Urothelium cell line (cell line): ENCODE results near the gene MYRIP.

ENCODE experiments used
- DNase-seq: peaks from one replicate; pipeline ENCODE4 v3.0.0; 2011; ENCODE audit warnings: low spot score, mixed read lengths
- FAIRE-seq: peaks from 2 replicates; lab custom pipeline; 2011; peaks lifted over from hg19 to GRCh38; lab: Jason Lieb, UNC

The MYRIP gene

GRCh38 chr3:40172560-40172959 is 363.2 kb downstream of the MYRIP start:
- FAIRE-seq = no peak
- DNase-seq = no peak

GRCh38 chr3:40173227-40173721 is 363.9 kb downstream of the MYRIP start:
- DNase-seq = no peak

GRCh38 chr3:40178012-40178594 is 368.7 kb downstream of the MYRIP start:
- no peak for DNase-seq
- FAIRE-seq = no peak

More at GRCh38 chr3:40173227-40173721, 363.9 kb downstream of the MYRIP start:
- FAIRE-seq = no peak

- FAIRE-seq = no peak
- DNase-seq = peak; percentile 64
Measured at GRCh38 chr3:40179016-40179415, 369.6 kb downstream of the MYRIP start.

GRCh38 chr3:40181182-40181581 is 371.8 kb downstream of the MYRIP start:
- FAIRE-seq (no peak), DNase-seq (no peak)

GRCh38 chr3:40185029-40185695 is 375.8 kb downstream of the MYRIP start:
- FAIRE-seq = no peak
- no peak for DNase-seq

GRCh38 chr3:40186508-40186907 is 377.1 kb downstream of the MYRIP start:
- no peak for DNase-seq
- FAIRE-seq = no peak

GRCh38 chr3:40187945-40188344 is 378.5 kb downstream of the MYRIP start:
- no peak for DNase-seq

GRCh38 chr3:40189118-40189517 is 379.7 kb downstream of the MYRIP start:
- no peak for DNase-seq
- no peak for FAIRE-seq

More at GRCh38 chr3:40187945-40188344, 378.5 kb downstream of the MYRIP start:
- FAIRE-seq = no peak

DNA sequence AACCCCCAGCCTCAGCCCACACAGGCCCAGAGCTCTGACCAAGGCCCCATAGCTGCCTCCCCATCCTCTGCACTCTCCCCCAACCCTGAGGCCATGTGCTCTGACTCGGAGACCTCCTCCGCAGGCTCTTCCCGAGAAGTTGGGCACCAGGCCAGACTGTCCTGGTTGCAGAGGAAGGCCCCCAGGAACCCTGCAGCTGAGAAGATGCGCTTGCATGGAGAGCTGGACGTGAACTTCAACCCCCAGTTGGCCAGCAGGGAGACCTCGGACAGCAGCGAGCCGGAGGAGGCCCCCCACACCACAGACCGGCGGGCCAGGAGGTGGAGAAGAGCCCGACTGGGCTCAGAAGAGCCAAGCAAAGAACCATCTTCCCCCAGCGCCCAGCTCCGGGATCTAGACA is 380.6 kb downstream of the MYRIP start:
- DNase-seq (no peak), FAIRE-seq (no peak)

- DNase-seq (no peak), FAIRE-seq (no peak)
Measured at GRCh38 chr3:40191251-40191650, 381.8 kb downstream of the MYRIP start.

- peak; percentile 67 for DNase-seq
- FAIRE-seq = no peak
Measured at GRCh38 chr3:40191850-40192448, 382.5 kb downstream of the MYRIP start.

GRCh38 chr3:40192628-40193027 is 383.2 kb downstream of the MYRIP start:
- DNase-seq (peak; percentile 19), FAIRE-seq (no peak)

DNA sequence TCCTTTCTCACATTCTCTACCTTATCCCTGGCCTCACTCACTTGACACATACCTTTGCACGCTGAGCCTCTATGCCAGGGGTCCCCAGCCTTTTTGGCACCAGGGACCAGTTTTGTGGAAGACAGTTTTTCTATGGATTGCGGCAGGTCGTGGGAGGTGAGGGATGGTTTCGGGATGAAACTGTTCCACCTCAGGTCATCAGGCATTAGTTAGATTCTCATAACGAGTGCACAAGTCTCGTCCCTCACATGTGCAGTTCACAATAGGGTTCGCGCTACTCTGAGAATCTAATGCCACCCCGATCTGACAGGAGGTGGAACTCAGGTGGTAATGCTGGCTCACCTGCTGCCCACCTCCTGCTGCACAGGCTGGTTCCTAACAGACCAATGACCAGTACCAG is 387.6 kb downstream of the MYRIP start:
- no peak for FAIRE-seq
- DNase-seq = no peak

DNA sequence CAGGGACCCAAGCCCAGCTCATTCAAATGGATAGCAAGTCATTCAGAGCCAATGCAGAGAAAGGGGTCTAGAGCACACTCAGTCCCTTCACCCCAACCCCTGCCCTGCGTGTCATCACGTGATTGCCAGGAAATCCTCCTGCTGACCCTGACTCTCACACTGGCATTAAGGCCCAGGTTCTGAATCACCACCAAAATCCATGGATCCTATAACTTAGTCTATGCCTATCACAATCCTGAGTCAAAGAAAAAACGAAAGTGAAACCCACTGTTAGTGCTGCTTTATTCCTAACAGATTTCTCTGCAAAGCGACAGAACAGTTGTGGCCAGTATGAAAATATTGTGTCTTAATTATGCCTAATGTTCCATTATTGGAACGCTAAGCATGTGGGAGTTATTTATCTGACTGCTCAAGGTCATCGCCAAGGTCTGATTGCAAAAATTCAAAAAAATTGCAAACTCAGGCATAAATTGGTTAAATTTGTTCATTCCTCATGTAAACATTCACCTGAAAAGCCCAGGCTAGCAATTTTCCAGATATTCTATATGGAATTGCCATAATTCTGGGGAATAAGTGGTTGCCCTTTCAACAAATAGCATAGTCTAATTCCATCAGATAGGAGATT is 391.4 kb downstream of the MYRIP start:
- DNase-seq (no peak), FAIRE-seq (no peak)

DNA sequence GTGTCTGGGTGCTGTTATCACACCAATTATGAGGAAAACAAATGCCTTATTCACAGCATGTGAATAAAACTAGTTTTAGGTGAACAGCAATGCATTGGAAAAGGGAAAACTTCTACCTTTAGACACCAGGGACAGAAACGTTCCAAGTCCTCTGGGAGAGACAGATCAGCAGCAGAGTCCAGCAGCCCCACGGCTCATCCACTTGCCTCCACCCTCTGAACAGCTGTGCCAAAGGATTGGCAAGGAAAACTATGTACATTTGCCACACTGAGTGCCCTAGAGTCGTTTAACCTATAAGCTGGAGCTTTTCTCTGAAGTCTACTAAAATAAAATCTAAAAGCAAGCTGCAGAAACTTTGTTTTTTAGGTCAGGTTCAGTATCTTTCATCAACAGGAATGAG is 392.4 kb downstream of the MYRIP start:
- FAIRE-seq = no peak

GRCh38 chr3:40206522-40206921 is 397.1 kb downstream of the MYRIP start:
- DNase-seq (no peak), FAIRE-seq (no peak)

More for the DNA sequence above, 392.4 kb downstream of the MYRIP start:
- DNase-seq = no peak

DNA sequence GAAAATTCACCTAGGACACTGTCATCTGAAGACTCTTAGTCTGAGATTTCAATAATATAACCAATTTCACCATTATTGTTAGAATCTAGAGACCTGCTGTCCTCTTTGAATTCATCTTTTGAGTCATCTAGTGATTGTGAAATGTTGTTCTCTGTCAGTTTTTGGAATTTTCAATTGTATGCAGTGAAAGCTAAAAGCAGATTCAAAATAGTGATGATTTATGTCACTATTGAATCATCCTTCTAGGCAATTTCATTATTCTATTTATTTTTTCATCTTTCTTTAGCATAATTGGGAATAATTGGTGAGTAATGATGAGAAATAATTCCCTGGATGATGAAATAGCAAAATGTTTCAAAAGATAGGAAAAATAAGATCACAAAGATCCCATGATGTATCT is 398.4 kb downstream of the MYRIP start:
- FAIRE-seq (no peak), DNase-seq (no peak)

DNA sequence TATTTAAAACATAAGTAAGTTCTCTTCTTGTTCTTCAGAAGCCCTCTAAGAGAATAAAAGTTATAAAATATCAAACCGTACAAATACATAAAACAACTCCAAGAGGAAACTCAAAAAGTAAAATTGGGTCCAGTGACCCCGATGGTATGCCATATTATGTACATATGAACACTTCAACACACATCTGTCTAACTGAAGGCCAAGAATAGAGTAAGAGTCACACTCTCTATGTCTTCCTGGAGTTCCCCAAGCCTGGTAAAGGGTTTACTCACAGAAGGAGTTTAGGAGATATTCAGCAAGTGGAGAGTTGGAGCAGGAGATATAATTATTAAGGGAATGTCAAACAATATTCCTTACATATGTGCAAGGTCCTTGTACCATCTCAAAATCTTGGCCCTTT is 398.8 kb downstream of the MYRIP start:
- no peak for FAIRE-seq
- DNase-seq = no peak

- peak; percentile 13 for DNase-seq
- no peak for FAIRE-seq
Measured at GRCh38 chr3:40211579-40211978, 402.2 kb downstream of the MYRIP start.

- DNase-seq (no peak), FAIRE-seq (no peak)
Measured at GRCh38 chr3:40213556-40213955, 404.1 kb downstream of the MYRIP start.

DNA sequence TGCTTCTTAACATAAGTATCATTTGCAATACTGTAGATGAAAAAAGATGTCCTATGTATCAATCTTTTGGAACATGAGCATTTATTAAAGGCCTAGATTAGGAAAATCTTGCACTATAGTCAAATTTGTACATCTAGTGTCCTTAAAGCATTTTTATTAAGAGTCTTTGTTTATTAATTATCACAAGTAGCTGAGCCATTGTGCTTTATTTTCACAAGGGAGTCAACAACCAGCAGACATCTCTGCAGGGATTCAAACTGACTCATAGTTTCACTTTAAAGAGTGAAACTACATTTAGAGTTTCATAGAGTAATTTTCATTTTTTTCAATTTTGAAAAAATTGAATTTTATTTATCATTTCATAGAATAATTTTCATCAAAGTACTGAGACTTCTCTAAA is 405.6 kb downstream of the MYRIP start:
- no peak for FAIRE-seq
- no peak for DNase-seq
